Measurements from ENCODE around the gene HIPK1. TPM values are rescaled to one million over a fixed set of nuclear protein-coding genes. Genes with fewer than 3 reads are reported as not detected.

HIPK1 gene
- total and polyA plus RNA-seq, 2 of the 13 experiments (the other 11 are each of a cell fraction or from before 2014, with no cell fraction given): 20.8 to 33.4 TPM

- TF ChIP-seq EP300 (IDR thresholded peaks at IDR 0.05; ENCODE audit: low read depth in 2 of 2, low read length in 2 of 2) (peak in 1 of 2 experiments; percentile 46; a peak in 2 of 4 replicates), EP300 (CRISPR knock-in tag; IDR thresholded peaks at IDR 0.05; ENCODE audit: borderline replicate concordance) (no peak), TEAD2 (CRISPR knock-in tag; IDR thresholded peaks at IDR 0.05) (no peak), CCAR2 (optimal IDR thresholded peaks at IDR 0.05; ENCODE audit: low read depth, low read length) (no peak), ZNF441 (CRISPR knock-in tag; IDR thresholded peaks at IDR 0.05; ENCODE audit: borderline replicate concordance) (no peak), HOXA5 (CRISPR knock-in tag; IDR thresholded peaks at IDR 0.05) (no peak), RXRB (CRISPR knock-in tag; IDR thresholded peaks at IDR 0.05; ENCODE audit: borderline replicate concordance) (0 out of 2 replicates have a peak, but pooled peaks have one; percentile 9), KDM1A (CRISPR knock-in tag; IDR thresholded peaks at IDR 0.05) (no peak), RFX3 (CRISPR knock-in tag; IDR thresholded peaks at IDR 0.05) (no peak), HNRNPH1 (optimal IDR thresholded peaks at IDR 0.05; ENCODE audit: low read depth, low read length) (no peak), NFE2L2 (IDR thresholded peaks at IDR 0.05; ENCODE audit: low read length) (no peak), ZSCAN25 (CRISPR knock-in tag; IDR thresholded peaks at IDR 0.05) (no peak), FOXJ3 (CRISPR knock-in tag; IDR thresholded peaks at IDR 0.05; ENCODE audit: borderline replicate concordance) (no peak), TFDP2 (CRISPR knock-in tag; IDR thresholded peaks at IDR 0.05) (no peak), ZNF740 (CRISPR knock-in tag; IDR thresholded peaks at IDR 0.05) (no peak), TFDP1 (CRISPR knock-in tag; IDR thresholded peaks at IDR 0.05; ENCODE audit: borderline replicate concordance) (0 out of 2 replicates have a peak, but pooled peaks have one; percentile 8), ZFP82 (CRISPR knock-in tag; IDR thresholded peaks at IDR 0.05; ENCODE audit: borderline replicate concordance) (no peak), RNF2 (conservative IDR thresholded peaks at IDR 0.05; ENCODE audit: low read depth) (no peak), ZC3H13 (CRISPR knock-in tag; IDR thresholded peaks at IDR 0.05) (no peak), EED (CRISPR knock-in tag; IDR thresholded peaks at IDR 0.05) (no peak), NFYB (CRISPR knock-in tag; IDR thresholded peaks at IDR 0.05) (no peak), TFAP4 (IDR thresholded peaks at IDR 0.05; ENCODE audit: borderline replicate concordance, low read depth) (no peak), ZNF841 (CRISPR knock-in tag; IDR thresholded peaks at IDR 0.05; ENCODE audit: borderline replicate concordance) (no peak), JUND (CRISPR knock-in tag; IDR thresholded peaks at IDR 0.05) (no peak)
These were observed 53.1 kb downstream of the HIPK1 start (continued) for GRCh38 chr1:113981962-113982931.
